Coronary artery (tissue), 2 donors: ENCODE measurements around the gene WNT5B.

ENCODE experiments used
- DNase-seq: peaks from one replicate; pipeline ENCODE4 v3.0.0-alpha.2; 2017; ENCODE audit warnings: low spot score
- H3K27ac ChIP-seq, 2 donors: fragments of 200-600 bp; sonication (generic); one replicate each; pipeline ENCODE4 v1.5.1; 2016 to 2019
- H3K4me3 ChIP-seq: fragments of 200-600 bp; sonication (generic); 2 replicates; pipeline ENCODE4 v1.5.1; 2016; ENCODE audit warnings: mild to moderate bottlenecking, moderate library complexity
- CTCF ChIP-seq: fragments of 200-600 bp; sonication (generic); IDR thresholded peaks from one replicate; pipeline ENCODE4 v1.5.1; 2019; ENCODE audit warnings: antibody characterized with exemption

Gene WNT5B

GRCh38 chr12:1668833-1669543, 40.0 kb downstream of the WNT5B start:
- Histone ChIP-seq H3K27ac (no peak overlapping the region), H3K4me3 (no peak overlapping the region)
- no peak for DNase-seq
- no peak for TF ChIP-seq CTCF

GRCh38 chr12:1670358-1671268, 41.6 kb downstream of the WNT5B start:
- Histone ChIP-seq H3K27ac (no peak overlapping the region), H3K4me3 (no peak overlapping the region)
- no peak for TF ChIP-seq CTCF
- no peak for DNase-seq

GRCh38 chr12:1676043-1676442, 47.0 kb downstream of the WNT5B start:
- TF ChIP-seq CTCF = no peak
- Histone ChIP-seq H3K4me3 (no peak overlapping the region), H3K27ac (no peak overlapping the region)
- DNase-seq = no peak

GRCh38 chr12:1680804-1681492, 51.9 kb downstream of the WNT5B start:
- no peak overlapping the region for H3K4me3 ChIP-seq
- TF ChIP-seq CTCF = no peak
- peak overlapping the region; percentile 10 to 32 for H3K27ac ChIP-seq
- DNase-seq = no peak

GRCh38 chr12:1681493-1681807, 52.4 kb downstream of the WNT5B start:
- no peak for DNase-seq
- Histone ChIP-seq H3K27ac (peak overlapping the region; percentile 10 to 32), H3K4me3 (no peak overlapping the region)
- TF ChIP-seq CTCF = no peak

- no peak overlapping the region for H3K27ac ChIP-seq
- H3K4me3 ChIP-seq = no peak overlapping the region
- no peak for DNase-seq
- TF ChIP-seq CTCF = no peak
These were observed 59.2 kb downstream of the WNT5B start for GRCh38 chr12:1688086-1688710.
